HEK293 (cell line): ENCODE results near the gene ATP1A3.

ENCODE experiments used
- BCL11A ChIP-seq: fragments of 450-650 bp; formaldehyde crosslinking; IDR thresholded peaks from 2 replicates; pipeline ENCODE4 v1.5.1; 2016; ENCODE audit warnings: low read depth, missing biosample characterization, missing genetic modification characterization
- GFI1B ChIP-seq: fragments of 450-650 bp; formaldehyde crosslinking; IDR thresholded peaks from 2 replicates; pipeline ENCODE4 v1.5.1; 2016; ENCODE audit warnings: missing biosample characterization, missing genetic modification characterization
- GLI2 ChIP-seq: fragments of 450-650 bp; formaldehyde crosslinking; IDR thresholded peaks from 2 replicates; pipeline ENCODE4; 2017; ENCODE audit warnings: missing biosample characterization, missing genetic modification characterization, low read depth, borderline replicate concordance
- HOXC10 ChIP-seq: sonication (generic); formaldehyde crosslinking; IDR thresholded peaks from 2 replicates; pipeline ENCODE4 v1.8.1; 2023; ENCODE audit warnings: mild to moderate bottlenecking, missing genetic modification reagents
- IKZF3 ChIP-seq: fragments of 450-650 bp; IDR thresholded peaks from 2 replicates; pipeline ENCODE4 v1.5.0; 2018; ENCODE audit warnings: missing biosample characterization, mild to moderate bottlenecking, missing genetic modification characterization, moderate library complexity
- KLF1 ChIP-seq: fragments of 450-650 bp; formaldehyde crosslinking; IDR thresholded peaks from 2 replicates; pipeline ENCODE4 v1.5.1; 2016; ENCODE audit warnings: missing biosample characterization, missing genetic modification characterization
- KLF8 ChIP-seq: fragments of 450-650 bp; formaldehyde crosslinking; IDR thresholded peaks from 2 replicates; pipeline ENCODE4 v1.5.1; 2016; ENCODE audit warnings: missing biosample characterization, missing genetic modification characterization
- MEIS1 ChIP-seq: sonication (generic); formaldehyde crosslinking; IDR thresholded peaks from 2 replicates; pipeline ENCODE4 v1.8.1; 2022; ENCODE audit warnings: missing genetic modification reagents, mild to moderate bottlenecking, borderline replicate concordance
- OVOL3 ChIP-seq: fragments of 450-650 bp; formaldehyde crosslinking; IDR thresholded peaks from 2 replicates; pipeline ENCODE4 v1.5.1; 2016; ENCODE audit warnings: missing biosample characterization, missing genetic modification characterization
- PRDM1 ChIP-seq: fragments of 450-650 bp; formaldehyde crosslinking; IDR thresholded peaks from 2 replicates; pipeline ENCODE4; 2016; ENCODE audit warnings: missing biosample characterization, missing genetic modification characterization
- TRIM28 ChIP-seq: IDR thresholded peaks from 2 replicates; pipeline ENCODE4 v1.6.1; 2011; ENCODE audit warnings: low read length, control low read depth, borderline replicate concordance
- WT1 ChIP-seq: fragments of 450-650 bp; formaldehyde crosslinking; IDR thresholded peaks from 2 replicates; pipeline ENCODE4 v1.5.1; 2016; ENCODE audit warnings: missing biosample characterization, missing genetic modification characterization
- ZFP41 ChIP-seq: fragments of 450-650 bp; formaldehyde crosslinking; IDR thresholded peaks from 2 replicates; pipeline ENCODE4 v1.5.1; 2016; ENCODE audit warnings: missing biosample characterization, missing genetic modification characterization, borderline replicate concordance
- ZFP69B ChIP-seq: fragments of 450-650 bp; formaldehyde crosslinking; IDR thresholded peaks from 2 replicates; pipeline ENCODE4 v1.5.1; 2016; ENCODE audit warnings: missing biosample characterization, missing genetic modification characterization
- ZNF16 ChIP-seq: fragments of 450-650 bp; formaldehyde crosslinking; IDR thresholded peaks from 2 replicates; pipeline ENCODE4 v1.5.1; 2016; ENCODE audit warnings: low read depth, missing biosample characterization, missing genetic modification characterization
- ZNF169 ChIP-seq: fragments of 450-650 bp; formaldehyde crosslinking; IDR thresholded peaks from 2 replicates; pipeline ENCODE4 v1.5.1; 2016; ENCODE audit warnings: missing biosample characterization, missing genetic modification characterization
- ZNF174 ChIP-seq: fragments of 450-650 bp; formaldehyde crosslinking; IDR thresholded peaks from 2 replicates; pipeline ENCODE4 v1.5.0; 2017; ENCODE audit warnings: missing biosample characterization, mild to moderate bottlenecking, missing genetic modification characterization
- ZNF19 ChIP-seq: fragments of 450-650 bp; formaldehyde crosslinking; IDR thresholded peaks from 2 replicates; pipeline ENCODE4; 2016; ENCODE audit warnings: missing biosample characterization, missing genetic modification characterization, low read depth
- ZNF211 ChIP-seq: fragments of 450-650 bp; formaldehyde crosslinking; IDR thresholded peaks from 2 replicates; pipeline ENCODE4 v1.5.1; 2016; ENCODE audit warnings: low read depth, missing biosample characterization, missing genetic modification characterization
- ZNF292 ChIP-seq: fragments of 450-650 bp; formaldehyde crosslinking; IDR thresholded peaks from 2 replicates; pipeline ENCODE4 v1.5.1; 2016; ENCODE audit warnings: low read depth, missing biosample characterization, missing genetic modification characterization, borderline replicate concordance
- ZNF311 ChIP-seq: fragments of 450-650 bp; formaldehyde crosslinking; IDR thresholded peaks from 2 replicates; pipeline ENCODE4 v1.5.1; 2017; ENCODE audit warnings: missing biosample characterization, missing genetic modification characterization, borderline replicate concordance
- ZNF335 ChIP-seq: fragments of 450-650 bp; formaldehyde crosslinking; conservative IDR thresholded peaks from 2 replicates; pipeline ENCODE4 v1.5.1; 2016; ENCODE audit warnings: missing biosample characterization, missing genetic modification characterization
- ZNF354C ChIP-seq: fragments of 450-650 bp; formaldehyde crosslinking; IDR thresholded peaks from 2 replicates; pipeline ENCODE4 v1.5.1; 2016; ENCODE audit warnings: missing biosample characterization, missing genetic modification characterization, low read depth, borderline replicate concordance
- ZNF423 ChIP-seq: fragments of 450-650 bp; formaldehyde crosslinking; IDR thresholded peaks from 2 replicates; pipeline ENCODE4 v1.5.1; 2016; ENCODE audit warnings: missing biosample characterization, missing genetic modification characterization
- ZNF558 ChIP-seq: fragments of 450-650 bp; formaldehyde crosslinking; IDR thresholded peaks from 2 replicates; pipeline ENCODE4 v1.5.1; 2016; ENCODE audit warnings: missing biosample characterization, missing genetic modification characterization
- ZNF626 ChIP-seq: fragments of 450-650 bp; sonication (Bioruptor Pico); formaldehyde crosslinking; IDR thresholded peaks from 2 replicates; pipeline ENCODE4 v1.5.1; 2018; ENCODE audit warnings: missing biosample characterization, missing genetic modification characterization, inconsistent platforms
- ZNF658 ChIP-seq: fragments of 450-650 bp; formaldehyde crosslinking; IDR thresholded peaks from 2 replicates; pipeline ENCODE4; 2016; ENCODE audit warnings: missing biosample characterization, missing genetic modification characterization
- ZNF704 ChIP-seq: fragments of 450-650 bp; formaldehyde crosslinking; IDR thresholded peaks from 2 replicates; pipeline ENCODE4 v1.5.1; 2016; ENCODE audit warnings: missing biosample characterization, missing genetic modification characterization
- ZNF707 ChIP-seq: fragments of 450-650 bp; formaldehyde crosslinking; IDR thresholded peaks from 2 replicates; pipeline ENCODE4 v1.5.1; 2016; ENCODE audit warnings: missing biosample characterization, missing genetic modification characterization
- ZNF768 ChIP-seq: fragments of 450-650 bp; formaldehyde crosslinking; IDR thresholded peaks from 2 replicates; pipeline ENCODE4 v1.5.1; 2018; ENCODE audit warnings: missing biosample characterization, mild to moderate bottlenecking, missing genetic modification characterization
- ZNF791 ChIP-seq: fragments of 450-650 bp; formaldehyde crosslinking; IDR thresholded peaks from 2 replicates; pipeline ENCODE4 v1.5.1; 2016; ENCODE audit warnings: missing biosample characterization, missing genetic modification characterization
- ZNF830 ChIP-seq: fragments of 450-650 bp; IDR thresholded peaks from 2 replicates; pipeline ENCODE4 v1.5.0; 2018; ENCODE audit warnings: missing biosample characterization, missing genetic modification characterization, low read depth, mild to moderate bottlenecking, moderate library complexity
- TF ChIP-seq, protein P1 (sequence below): fragments of 450-650 bp; formaldehyde crosslinking; IDR thresholded peaks from 2 replicates; pipeline ENCODE4 v1.5.1; 2016; ENCODE audit warnings: missing biosample characterization, missing genetic modification characterization
- TF ChIP-seq, protein P2 (sequence below): fragments of 450-650 bp; formaldehyde crosslinking; IDR thresholded peaks from 2 replicates; pipeline ENCODE4 v1.5.1; 2016; ENCODE audit warnings: missing biosample characterization, missing genetic modification characterization
- TF ChIP-seq, protein P3 (sequence below): fragments of 450-650 bp; formaldehyde crosslinking; IDR thresholded peaks from 2 replicates; pipeline ENCODE4 v1.5.1; 2016; ENCODE audit warnings: missing biosample characterization, missing genetic modification characterization

Gene ATP1A3

DNA sequence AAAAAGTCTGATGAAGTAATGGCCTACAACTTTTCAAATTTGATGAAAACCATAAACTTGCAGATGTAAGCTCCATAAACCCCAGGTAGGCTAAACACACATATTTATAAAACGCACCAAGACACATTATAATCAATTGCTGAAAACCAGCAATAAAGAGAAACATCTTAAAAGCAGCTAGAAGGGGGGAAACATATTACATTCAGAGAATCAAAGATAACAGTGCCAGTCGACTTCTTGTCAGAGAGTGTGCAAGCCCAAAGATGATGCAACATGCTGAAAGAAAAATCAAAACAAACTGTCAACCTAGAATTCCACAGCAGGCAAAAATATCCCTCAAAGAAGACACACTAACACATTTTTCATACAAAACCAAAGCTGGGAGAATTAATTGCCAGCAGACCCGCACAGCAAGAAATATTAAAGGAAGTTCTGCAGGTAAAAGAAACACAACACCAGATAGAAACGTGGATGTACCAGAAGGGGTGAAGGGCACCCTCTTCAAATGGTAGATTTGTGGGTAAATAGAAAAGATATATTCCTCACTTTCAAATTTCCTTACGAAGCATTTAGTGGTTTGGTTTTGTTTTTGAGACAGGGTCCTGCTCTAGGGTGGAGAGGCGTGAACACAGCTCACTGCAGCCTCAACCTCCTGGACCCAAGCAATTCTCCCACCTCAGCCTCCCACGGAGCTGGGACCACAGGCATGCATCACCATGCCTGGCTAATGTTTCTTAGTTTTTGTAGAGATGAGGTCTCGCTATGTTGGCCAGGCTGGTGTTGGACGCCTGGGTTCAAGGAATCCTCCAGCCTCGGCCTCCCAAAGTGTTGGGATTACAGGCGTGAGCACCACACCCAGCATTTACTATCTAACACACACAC, 16.5 kb upstream of the ATP1A3 start (continued):
- TF ChIP-seq ZNF704: no peak
- TF ChIP-seq ZNF211: no peak
- no peak for TF ChIP-seq ZNF768 (tag by site-specific recombination)
- TF ChIP-seq ZFP41 (tag by site-specific recombination): no peak
- no peak for TF ChIP-seq ZNF707 (tag by site-specific recombination)
- TF ChIP-seq ZNF558 (tag by site-specific recombination): peak; percentile 65; the same call in 1 of the 2 replicates
- TF ChIP-seq ZFP69B: no peak
- TF ChIP-seq PRDM1 (tag by site-specific recombination): no peak
- TF ChIP-seq ZNF174: no peak
- TF ChIP-seq ZNF830 (tag by site-specific recombination): no peak
- TF ChIP-seq OVOL3 (tag by site-specific recombination): no peak
- TF ChIP-seq, protein P1, sequence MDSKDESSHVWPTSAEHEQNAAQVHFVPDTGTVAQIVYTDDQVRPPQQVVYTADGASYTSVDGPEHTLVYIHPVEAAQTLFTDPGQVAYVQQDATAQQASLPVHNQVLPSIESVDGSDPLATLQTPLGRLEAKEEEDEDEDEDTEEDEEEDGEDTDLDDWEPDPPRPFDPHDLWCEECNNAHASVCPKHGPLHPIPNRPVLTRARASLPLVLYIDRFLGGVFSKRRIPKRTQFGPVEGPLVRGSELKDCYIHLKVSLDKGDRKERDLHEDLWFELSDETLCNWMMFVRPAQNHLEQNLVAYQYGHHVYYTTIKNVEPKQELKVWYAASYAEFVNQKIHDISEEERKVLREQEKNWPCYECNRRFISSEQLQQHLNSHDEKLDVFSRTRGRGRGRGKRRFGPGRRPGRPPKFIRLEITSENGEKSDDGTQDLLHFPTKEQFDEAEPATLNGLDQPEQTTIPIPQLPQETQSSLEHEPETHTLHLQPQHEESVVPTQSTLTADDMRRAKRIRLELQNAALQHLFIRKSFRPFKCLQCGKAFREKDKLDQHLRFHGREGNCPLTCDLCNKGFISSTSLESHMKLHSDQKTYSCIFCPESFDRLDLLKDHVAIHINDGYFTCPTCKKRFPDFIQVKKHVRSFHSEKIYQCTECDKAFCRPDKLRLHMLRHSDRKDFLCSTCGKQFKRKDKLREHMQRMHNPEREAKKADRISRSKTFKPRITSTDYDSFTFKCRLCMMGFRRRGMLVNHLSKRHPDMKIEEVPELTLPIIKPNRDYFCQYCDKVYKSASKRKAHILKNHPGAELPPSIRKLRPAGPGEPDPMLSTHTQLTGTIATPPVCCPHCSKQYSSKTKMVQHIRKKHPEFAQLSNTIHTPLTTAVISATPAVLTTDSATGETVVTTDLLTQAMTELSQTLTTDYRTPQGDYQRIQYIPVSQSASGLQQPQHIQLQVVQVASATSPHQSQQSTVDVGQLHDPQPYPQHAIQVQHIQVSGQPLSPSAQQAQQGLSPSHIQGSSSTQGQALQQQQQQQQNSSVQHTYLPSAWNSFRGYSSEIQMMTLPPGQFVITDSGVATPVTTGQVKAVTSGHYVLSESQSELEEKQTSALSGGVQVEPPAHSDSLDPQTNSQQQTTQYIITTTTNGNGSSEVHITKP (tag by site-specific recombination): peak; percentile 93
- TF ChIP-seq ZNF311 (tag by site-specific recombination): 0 out of 2 replicates have a peak, but pooled peaks have one; percentile 2
- no peak for TF ChIP-seq ZNF19
- TF ChIP-seq ZNF658 (tag by site-specific recombination): no peak
- TF ChIP-seq KLF8: no peak
- TF ChIP-seq ZNF16: no peak
- TF ChIP-seq HOXC10: no peak
- TF ChIP-seq MEIS1 (CRISPR knock-in tag): no peak
- TF ChIP-seq, protein P2, sequence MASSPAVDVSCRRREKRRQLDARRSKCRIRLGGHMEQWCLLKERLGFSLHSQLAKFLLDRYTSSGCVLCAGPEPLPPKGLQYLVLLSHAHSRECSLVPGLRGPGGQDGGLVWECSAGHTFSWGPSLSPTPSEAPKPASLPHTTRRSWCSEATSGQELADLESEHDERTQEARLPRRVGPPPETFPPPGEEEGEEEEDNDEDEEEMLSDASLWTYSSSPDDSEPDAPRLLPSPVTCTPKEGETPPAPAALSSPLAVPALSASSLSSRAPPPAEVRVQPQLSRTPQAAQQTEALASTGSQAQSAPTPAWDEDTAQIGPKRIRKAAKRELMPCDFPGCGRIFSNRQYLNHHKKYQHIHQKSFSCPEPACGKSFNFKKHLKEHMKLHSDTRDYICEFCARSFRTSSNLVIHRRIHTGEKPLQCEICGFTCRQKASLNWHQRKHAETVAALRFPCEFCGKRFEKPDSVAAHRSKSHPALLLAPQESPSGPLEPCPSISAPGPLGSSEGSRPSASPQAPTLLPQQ (tag by site-specific recombination): peak; percentile 55; the same call in 1 of the 2 replicates
- TF ChIP-seq WT1 (tag by site-specific recombination): no peak
- no peak for TF ChIP-seq TRIM28
- TF ChIP-seq ZNF354C (tag by site-specific recombination): no peak
- TF ChIP-seq ZNF169 (tag by site-specific recombination): no peak
- TF ChIP-seq IKZF3 (tag by site-specific recombination): peak; percentile 59; the same call in 1 of the 2 replicates
- no peak for TF ChIP-seq ZNF791 (tag by site-specific recombination)
- no peak for TF ChIP-seq BCL11A (tag by site-specific recombination)
- no peak for TF ChIP-seq KLF1 (tag by site-specific recombination)
- TF ChIP-seq, protein P3, sequence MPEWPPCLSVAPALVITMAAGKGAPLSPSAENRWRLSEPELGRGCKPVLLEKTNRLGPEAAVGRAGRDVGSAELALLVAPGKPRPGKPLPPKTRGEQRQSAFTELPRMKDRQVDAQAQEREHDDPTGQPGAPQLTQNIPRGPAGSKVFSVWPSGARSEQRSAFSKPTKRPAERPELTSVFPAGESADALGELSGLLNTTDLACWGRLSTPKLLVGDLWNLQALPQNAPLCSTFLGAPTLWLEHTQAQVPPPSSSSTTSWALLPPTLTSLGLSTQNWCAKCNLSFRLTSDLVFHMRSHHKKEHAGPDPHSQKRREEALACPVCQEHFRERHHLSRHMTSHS: no peak
- TF ChIP-seq GFI1B (tag by site-specific recombination): no peak
- no peak for TF ChIP-seq ZNF626 (tag by site-specific recombination)
- no peak for TF ChIP-seq GLI2
- TF ChIP-seq ZNF335 (tag by site-specific recombination): peak; percentile 55
- no peak for TF ChIP-seq ZNF423 (tag by site-specific recombination)
- no peak for TF ChIP-seq ZNF292 (tag by site-specific recombination)
